GM19351 (cell line): ENCODE data around the gene TIMM8A.
A peak's percentile ranks its signal among the peaks of the same experiment; 100 is the strongest.

Experiments
- ATAC-seq: cut with Tn5 transposase; IDR thresholded peaks from one replicate; pipeline ENCODE4 v1.9.1; 2021; ENCODE audit warnings: mild to moderate bottlenecking, moderate library complexity; ENCODE audit not compliant: unreplicated experiment

The TIMM8A gene, protein sequence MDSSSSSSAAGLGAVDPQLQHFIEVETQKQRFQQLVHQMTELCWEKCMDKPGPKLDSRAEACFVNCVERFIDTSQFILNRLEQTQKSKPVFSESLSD

DNA sequence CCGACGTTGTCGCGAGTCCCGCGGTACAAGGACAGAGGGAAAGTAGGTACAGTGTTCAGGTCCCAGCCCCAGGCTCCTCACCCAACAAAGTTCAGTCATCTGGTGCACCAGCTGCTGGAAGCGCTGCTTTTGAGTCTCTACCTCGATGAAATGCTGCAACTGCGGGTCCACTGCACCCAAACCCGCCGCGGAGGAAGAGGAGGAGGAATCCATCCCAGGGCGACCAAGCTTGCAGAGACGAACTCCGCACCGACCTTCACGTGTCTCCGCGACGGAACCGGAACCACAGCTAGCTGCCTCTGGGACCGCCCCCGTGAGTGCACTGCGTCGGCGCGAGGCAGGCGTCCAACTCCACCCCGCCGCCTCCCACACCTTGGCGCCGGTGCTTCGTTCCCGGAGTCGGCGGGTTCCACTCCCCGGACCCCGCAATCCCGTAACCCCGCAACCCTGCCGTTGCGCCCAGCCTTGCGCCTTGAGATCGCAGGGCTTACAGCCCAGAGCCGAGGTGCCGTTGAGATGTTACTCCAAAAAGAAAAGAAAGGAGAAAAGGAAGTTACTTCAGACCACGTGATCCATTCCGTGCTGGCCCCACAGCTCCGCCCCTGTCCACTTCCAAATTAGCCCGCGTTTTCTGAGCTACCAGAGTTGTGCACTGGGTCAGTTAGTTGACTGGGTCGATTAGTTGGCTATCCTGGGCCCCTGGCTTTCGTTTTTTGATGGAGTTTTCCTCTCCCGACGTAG, at the start of gene TIMM8A:
TSS of gene TIMM8A (minus strand) at position 291 of the 741 bp plus-strand sequence. CDS start at position 213, 78 bp downstream.
- peak; percentile 97 for ATAC-seq

DNA sequence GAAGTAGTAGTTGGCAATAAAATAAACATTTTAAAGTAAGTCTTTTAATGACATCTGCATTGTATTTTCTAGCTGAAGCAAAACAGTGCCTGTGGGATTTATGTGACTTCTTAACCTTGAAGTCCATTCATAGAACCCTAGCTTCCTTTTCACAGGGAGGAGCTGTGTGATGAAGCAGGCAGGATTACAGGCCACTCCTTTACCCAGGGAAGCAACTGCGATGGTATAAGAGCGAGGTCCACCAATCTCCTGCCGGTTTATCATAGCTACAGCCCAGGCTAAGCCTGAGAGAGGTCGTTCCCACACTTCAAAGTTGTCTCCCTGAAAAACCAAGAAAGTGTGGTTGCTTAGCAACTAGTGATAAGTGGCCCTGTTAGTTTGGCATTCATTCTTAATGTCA, 49.2 kb upstream of the TIMM8A start:
- no peak for ATAC-seq

DNA sequence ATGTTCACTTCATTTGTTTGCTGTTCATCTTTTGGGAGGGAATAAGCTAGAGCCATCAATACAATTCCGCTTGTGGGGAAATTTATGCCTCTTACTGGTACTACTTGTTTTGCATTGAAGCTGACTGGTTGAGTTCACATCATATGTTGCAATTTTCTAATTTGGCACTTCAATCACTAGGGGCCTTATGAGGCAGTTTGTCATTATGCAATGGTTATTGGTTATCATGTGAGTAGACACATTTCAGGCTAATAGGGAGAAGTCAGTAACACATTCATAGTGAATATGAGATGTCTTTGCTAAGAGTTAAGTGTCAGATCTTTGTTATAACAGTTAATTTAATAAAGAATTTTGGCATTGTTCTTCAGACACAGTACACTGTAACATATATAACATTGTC, 47.2 kb upstream of the TIMM8A start:
- no peak for ATAC-seq

DNA sequence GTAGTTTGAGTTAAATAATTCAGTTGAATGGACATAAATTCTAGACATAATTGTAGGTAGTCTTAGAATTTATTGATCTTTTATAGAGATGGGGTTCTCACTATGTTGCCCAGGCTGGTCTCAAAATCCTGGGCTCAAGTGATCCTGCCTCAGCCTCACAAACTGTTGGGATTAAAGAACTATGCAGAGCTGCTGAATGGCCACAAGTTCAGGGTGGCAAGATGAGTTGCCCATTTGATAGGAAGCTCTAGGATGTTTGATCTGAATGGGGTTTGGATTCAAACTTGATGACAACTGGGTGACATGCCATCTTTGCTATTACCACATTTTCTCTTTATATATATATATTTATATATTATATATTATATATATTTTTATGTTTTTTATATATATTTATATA, 45.8 kb upstream of the TIMM8A start:
- no peak for ATAC-seq

DNA sequence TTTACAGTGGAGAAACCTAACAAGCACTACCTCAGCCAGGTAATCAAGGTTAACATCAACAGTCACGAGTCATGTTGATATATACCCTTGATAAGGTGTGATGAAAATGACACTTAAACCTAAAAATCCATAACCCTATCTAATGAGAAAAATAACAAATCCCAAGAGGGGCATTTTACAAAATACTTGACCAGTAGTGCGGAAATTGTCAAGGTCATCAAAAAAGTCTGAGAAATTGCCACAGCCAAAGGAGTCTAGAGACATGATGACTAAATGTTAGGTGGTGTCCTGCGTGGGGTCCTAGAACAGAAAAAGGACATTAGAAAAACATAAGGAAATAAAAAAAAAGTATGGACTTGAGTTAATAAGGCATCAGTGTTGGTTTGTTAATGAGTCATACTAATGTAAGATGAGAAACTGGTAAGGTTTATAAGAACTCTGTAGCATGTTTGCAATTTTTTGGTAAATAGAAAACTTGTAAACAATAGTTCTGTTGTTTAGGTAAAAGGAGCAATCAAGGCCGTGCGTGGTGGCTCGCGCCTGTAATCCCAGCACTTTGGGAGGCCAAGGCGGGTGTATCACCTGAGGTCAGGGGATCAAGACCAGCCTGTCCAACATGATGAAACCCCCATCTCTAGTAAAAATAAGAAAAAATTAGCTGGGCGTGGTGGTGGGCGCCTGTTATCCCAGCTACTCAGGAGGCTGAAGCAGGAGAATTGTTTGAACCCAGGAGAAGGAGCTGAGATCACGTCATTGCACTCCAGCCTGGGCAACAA, 45.2 kb upstream of the TIMM8A start:
- no peak for ATAC-seq

DNA sequence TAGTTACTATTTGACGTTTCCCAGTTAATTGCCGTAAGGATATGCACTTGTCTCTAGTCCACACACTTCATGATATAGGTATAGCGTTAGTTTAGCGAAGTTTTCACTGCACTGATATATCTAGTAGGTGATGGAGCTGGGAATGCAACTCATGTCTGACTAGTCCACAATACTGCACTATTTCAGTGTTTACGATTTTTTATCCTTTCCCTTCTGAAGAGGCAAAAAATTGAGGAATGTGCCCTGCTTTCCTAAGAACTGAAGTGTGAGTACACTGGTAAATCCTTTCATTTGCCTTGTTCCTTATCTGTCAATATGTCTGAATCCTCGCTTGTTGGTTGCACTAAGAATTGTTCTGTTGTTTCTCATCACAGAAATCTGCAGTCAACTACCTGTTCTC, 43.3 kb upstream of the TIMM8A start:
- ATAC-seq, result no peak

DNA sequence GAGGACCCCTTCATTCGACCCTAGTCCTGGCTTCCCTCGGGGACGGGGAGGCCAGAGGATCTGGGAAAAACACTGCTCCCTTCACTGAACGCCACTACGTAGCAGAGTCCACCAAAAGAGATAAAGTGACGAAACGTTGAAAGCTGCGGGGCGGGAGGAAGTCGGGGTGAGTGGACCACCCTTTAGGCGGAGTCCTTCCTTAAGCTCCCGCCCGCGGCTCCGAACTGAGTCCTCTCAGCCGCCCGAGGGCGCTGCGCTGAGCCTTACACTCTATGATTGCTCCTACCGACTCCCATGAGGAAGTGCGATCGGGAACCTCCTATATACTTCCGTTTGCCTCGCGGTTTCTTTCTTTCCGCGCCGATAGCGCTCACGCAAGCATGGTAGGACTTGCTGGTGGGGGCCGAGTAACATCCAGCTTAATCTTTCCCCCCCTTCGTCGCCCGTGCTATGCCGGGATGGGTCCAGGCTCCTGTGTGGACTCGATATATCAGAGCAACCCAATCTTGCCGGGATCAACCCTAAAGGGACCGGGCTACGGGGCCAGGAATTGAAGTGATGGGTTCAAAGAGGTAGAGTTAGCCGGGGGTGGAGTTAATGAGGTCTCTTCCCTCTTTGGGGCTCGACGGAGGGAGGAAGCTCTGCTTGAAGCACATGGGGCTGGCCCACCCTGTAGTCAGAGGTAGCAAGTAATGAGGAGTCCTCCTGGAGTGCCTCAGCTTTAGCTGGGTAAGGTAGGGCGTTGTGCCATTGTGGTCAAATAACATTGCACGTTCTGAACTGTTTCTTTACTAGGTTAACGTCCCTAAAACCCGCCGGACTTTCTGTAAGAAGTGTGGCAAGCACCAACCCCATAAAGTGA, 42.4 kb upstream of the TIMM8A start, which contains the start of gene RPL36A:
TSS of gene RPL36A (plus strand) at position 348 of the 862 bp plus-strand sequence. CDS start at position 381, 33 bp downstream.
- peak; percentile 76 for ATAC-seq

DNA sequence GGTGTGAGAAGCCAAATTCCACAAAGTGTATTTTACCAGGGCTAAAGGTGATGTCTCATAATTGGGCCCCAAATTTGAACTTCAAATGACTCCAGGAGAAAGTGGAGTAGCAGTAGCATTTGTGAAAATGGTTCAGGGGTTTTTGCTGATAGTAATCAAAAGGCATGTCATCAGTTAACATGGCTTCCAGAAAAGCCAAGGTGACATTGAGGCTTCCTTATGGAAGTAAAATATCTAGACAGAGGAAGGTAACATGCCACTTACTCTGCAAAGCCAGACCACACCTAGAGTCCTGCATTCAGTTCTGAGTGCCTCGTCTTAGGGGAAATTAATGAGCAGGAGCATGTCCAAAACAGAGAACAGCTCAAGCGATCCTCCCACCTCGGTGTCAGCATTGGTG, 40.1 kb upstream of the TIMM8A start:
- ATAC-seq, result no peak

DNA sequence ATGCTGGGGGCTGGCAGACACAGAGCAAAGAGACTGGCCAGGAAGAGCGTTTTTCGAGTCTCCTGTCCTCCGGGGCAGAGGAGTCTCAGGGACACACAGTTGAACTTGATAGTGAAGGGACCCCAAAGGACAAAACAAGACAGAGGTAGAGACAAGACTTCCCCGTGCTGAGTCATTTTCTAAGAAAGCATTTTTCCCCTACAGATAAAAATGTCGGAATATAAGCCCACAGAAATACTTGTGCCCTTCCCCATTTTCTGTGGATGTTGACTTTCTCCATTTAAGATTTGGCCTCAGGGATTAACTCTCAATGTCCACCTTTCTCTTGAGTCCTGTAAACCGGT, 38.0 kb upstream of the TIMM8A start:
- no peak for ATAC-seq

DNA sequence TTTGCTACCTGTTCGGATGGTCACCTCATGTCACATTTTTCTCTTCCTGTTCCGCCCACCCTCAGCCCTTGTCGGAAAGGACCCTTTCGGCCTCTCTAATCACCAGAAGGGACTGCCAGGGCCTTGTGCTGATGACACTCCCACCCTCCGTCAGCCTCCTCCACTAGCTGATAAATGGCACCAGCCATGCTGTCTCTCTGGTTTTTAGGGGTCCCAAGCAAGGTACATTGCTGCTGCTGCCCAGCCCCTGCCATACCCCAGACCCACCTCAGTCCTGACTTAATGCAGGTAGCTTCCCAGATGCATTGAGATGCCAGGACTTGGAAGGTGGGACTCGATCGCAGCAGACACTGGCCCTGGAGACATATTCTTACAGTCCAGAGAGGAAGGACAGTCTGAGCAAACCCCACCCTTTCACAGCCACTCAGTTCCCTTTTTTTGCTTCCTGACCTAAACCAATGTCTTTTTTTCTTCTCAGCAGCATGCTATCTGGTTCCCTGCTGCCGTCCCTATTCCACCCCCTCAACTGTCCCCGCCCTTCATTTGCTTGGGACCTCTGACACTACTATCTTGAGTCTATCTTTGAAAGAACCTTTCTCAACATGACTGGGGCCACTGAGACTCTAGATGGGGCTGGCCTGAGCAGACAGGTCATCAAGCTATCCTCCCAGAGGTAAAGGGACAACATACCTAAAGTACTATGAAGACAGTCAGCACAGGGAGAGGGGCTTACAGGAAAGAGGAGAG, 37.4 kb upstream of the TIMM8A start, which contains the start of gene BTK:
TSS of gene BTK (minus strand) at position 397 of the 747 bp plus-strand sequence. CDS start 10,907 bp downstream, outside the sequence.
- ATAC-seq, result peak; percentile 57

DNA sequence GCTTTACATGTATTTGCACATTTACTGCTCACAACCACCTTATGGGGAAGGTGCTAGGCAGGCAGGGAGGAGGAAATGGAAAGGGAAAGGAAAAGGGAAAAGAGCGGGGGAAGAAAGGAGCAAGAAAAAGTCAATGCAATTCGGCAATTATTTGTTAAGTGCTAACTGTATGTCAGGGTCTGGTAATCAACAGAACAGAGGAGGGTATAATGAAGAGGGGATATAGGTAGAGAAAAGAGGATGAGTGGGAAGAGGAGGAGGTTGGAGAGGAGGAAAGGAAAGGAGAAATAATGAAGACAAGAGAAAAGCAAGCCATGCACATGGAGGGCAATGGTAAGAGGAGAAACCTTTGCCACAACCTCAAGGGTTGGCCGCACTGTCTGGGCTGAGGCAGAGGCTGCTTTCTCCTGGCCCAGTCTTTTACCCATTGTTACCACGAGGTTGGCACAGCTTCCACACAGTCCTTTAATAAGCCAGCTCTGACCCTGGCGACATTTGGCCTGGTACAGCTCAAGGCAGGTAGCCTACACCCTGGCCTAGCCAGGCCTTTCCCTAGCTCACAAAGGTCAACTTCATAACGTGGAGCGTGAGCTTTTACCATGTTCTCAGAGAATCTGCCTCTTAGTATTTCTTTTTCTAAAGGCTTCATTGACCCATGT, 36.6 kb upstream of the TIMM8A start:
- ATAC-seq, result no peak

DNA sequence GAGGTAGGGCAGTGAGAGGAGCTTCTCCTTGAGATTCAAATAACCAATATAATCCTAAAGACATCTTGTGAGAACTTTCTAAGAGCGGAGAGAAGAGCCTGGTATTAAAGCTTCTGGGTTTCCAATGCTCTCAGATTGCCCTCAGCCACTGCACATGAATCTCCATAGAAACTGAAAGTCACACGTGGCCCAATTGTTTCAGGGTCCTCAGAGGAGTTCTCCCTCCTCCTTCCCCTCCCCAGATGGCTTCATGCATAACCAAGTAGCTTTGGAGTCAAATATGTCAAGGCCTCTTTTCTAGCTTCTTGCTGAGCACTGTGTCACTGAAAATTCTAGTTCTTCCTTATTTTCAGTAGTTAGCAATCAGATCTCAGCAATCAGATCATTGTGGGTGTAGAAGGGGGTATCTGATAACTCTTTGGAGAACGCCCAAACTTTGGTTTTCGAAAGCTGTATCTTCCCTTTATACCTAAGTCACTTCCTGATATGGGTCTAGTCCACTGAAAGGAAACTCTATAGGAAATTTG, 35.2 kb upstream of the TIMM8A start:
- ATAC-seq, result peak; percentile 69

DNA sequence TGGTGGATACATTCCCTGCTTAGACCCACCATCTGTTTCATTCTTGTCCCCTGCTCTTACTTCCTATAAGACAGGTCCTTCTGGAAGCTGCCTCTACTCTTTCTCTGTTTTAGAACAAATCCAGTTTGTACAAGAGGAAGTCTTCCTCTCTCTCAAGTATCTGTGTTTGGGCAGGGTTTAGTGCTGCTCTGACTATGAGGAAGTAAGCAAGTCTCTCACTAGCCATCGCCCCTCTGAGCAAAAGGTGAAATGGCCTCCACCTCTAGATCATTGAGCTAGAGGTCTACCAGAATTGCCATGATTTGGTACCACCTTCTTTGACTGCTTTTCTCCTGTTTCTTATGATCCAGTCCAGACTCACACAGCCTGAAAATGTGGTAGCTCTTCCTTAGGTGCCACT, 29.0 kb upstream of the TIMM8A start:
- ATAC-seq, result no peak

DNA sequence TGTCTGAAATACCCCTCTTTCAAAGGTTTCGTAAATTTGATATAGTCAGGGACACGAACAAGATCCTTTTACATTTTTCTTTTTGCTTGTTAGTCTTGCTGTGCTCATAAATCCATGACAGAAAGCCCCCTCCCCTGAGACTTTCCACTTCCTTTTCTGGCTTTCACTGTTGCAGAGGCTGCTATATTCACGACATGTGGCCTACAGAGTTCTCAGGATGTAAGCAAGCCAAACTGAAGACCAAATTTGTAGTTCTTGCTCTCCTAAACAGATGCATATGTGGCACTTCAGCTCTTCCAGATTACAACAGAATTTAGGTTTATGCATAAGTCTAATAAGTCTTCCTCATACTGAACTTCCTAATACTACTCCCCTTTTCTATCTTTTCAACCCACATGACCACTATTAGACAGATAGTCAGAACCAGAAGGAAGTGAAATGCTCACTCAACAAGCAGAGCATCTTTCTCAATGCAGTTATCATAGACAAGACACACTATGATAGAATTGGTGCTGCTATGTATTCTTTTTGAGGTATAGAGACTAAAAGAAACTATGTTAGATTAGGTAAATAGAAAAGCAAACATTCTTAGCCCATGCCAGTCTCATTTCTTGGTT, 22.5 kb upstream of the TIMM8A start:
- peak; percentile 81 for ATAC-seq

DNA sequence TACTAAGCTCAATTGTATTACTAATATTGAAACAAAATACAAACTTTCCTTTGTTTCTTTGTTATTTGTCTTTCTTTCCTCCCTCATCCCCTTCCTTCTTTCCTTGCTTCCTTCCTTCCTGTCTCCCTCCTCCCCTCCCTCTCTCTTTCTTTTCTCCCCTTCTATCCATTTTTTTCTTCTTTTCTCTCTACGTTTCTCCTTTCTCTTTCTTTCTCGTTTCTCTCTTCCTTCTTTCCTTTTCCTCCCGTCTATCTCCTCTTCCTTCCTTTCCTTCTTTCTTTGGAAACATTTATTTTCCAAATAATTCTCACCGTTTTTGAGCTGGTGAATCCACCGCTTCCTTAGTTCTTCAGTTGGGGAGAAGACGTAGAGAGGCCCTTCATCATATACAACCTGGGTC, 21.1 kb upstream of the TIMM8A start:
- ATAC-seq, result no peak

DNA sequence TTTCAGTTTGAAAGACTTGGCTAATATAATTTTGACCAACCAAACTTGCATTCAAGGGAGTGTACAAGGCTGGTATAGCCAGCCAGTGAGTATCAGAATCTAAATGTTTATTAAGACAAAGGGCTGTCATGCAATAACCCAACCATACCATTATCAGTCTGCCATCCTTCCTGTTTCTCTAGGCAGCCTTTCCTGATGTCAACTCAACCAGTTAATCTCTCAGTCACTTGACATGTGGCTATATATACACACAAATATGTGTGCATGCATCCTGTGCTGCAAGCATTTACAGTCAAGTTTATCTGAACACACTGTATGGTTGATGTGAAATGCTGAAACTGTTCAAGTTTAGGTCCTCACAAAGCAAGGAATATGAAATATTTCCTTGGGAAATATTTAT, 20.3 kb upstream of the TIMM8A start:
- no peak for ATAC-seq

DNA sequence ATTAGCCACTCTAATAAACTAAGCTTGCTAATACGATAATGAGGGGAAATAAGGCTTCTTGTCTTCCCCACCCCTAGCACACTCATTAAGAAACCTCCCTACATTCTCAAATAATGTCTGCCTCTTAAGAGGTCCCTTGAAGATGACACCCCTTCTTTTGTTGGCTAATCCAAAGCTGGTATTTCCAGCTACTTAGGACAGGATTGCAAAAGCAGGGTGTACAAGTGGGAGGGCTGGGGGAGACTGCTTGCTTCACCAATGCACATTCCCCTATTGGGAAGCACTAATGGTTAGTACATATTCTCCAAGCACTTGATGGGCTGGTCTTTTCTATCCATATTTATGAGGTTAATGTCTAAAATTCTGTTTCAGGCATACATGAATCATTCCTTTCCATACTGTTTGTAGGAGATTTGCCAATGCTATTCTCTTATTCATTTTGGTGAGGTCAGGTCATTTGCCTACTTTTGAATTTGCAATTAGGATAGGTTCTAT, 16.8 kb upstream of the TIMM8A start:
- ATAC-seq, result no peak

DNA sequence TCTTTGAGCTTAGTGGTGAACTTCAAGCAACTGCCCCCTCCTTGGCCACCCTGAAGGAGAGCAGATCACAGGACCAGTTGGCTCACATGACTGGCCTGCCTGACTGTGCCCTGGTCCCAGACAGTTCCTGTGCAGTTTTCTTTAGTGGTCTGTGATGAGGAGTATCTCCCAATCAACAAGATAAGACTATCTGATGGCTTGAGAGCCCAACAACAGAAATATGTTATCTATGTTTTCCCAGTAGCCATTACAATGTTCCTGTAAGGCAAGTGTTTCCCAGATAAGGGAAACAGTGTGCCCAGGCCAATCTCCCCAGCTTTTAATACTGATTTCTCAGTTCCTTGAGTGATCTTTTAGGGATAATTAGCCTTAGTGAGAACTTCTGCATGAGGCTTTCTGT, 14.2 kb upstream of the TIMM8A start:
- ATAC-seq, result no peak

DNA sequence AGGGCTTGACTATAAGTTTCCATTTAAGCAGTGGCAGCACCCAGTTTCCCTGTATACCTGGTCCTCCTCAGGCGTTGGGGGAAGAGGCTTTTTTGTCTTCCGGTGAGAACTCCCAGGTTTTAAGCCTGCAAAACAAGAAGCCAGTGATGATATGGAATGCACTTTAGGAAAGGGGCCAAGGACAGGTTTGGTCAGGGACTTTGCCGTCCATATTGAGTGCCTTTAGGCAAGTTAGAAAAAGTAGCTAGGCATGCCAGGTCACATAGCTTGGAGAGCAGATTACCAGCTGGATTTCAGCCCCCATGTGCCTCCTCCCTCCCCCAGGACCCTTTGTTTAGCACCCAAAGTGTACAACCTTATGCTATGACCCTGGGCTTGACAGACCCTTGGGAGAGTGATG, 13.6 kb upstream of the TIMM8A start:
- no peak for ATAC-seq
